Skeletal muscle satellite cell (primary cell): ENCODE results near the gene SCRT2.
A peak's percentile ranks its signal among the peaks of the same experiment; 100 is the strongest.

ENCODE experiments used
- H3K27me3 ChIP-seq: 2 replicates; pipeline ENCODE4 v1.7.0; 2013; ENCODE audit warnings: low read length; ENCODE audit not compliant: control insufficient read depth, insufficient read depth
- H3K36me3 ChIP-seq: 2 replicates; pipeline ENCODE4 v1.7.0; 2013; ENCODE audit warnings: mild to moderate bottlenecking, control low read depth, low read length; ENCODE audit not compliant: insufficient read depth
- H3K4me1 ChIP-seq: 2 replicates; pipeline ENCODE4 v1.7.0; 2013; ENCODE audit warnings: low read length; ENCODE audit not compliant: control insufficient read depth, insufficient read depth
- H3K4me2 ChIP-seq: 2 replicates; pipeline ENCODE4 v1.7.0; 2013; ENCODE audit warnings: mild to moderate bottlenecking, low read length
- H3K4me3 ChIP-seq: 2 replicates; pipeline ENCODE4 v1.7.0; 2013; ENCODE audit warnings: low read length
- H3K9ac ChIP-seq: 2 replicates; pipeline ENCODE4 v1.7.0; 2013; ENCODE audit warnings: mild to moderate bottlenecking, low read depth, low read length, moderate library complexity
- H3K9me3 ChIP-seq: replicated peaks from 2 replicates; pipeline ENCODE4 v1.7.0; 2013; ENCODE audit warnings: mild to moderate bottlenecking, control low read depth, low read length

SCRT2 gene

DNA sequence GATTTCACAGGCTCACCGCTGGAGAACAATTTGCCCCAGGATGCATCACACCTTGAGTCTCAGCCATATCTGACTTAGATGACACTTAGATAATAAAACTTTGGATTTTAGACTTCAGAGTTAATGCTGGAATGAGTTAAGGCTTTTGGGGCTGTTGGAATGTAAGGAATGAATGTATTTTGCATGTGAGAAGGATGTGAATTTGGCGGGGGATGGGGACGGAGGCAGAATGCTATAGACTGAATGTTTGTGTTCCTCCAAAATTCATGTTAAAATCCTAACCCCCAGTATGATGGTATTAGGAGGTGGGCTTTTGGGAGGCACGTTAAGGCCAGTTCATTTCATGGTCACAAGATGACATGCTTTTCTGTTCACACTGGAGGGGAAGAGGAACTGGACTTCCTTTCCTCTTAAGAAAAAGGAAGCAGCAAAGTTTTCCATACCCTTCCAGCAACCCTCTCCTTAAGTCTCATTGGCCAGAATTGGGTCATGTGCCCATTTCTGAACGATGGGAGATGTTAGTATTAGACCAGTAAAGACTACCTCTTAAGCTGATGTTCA, 16.8 kb downstream of the SCRT2 start:
- H3K9ac ChIP-seq: no peak overlapping the region
- no peaks in the 10 kb centered on the region for H3K36me3 ChIP-seq
- peaks cover 21% of the 10 kb centered on the region for H3K4me1 ChIP-seq
- H3K4me3 ChIP-seq: no peak overlapping the region
- no peak overlapping the region for H3K4me2 ChIP-seq
- H3K27me3 ChIP-seq: peaks cover 42% of the 10 kb centered on the region
- H3K9me3 ChIP-seq: no peaks in the 10 kb centered on the region

DNA sequence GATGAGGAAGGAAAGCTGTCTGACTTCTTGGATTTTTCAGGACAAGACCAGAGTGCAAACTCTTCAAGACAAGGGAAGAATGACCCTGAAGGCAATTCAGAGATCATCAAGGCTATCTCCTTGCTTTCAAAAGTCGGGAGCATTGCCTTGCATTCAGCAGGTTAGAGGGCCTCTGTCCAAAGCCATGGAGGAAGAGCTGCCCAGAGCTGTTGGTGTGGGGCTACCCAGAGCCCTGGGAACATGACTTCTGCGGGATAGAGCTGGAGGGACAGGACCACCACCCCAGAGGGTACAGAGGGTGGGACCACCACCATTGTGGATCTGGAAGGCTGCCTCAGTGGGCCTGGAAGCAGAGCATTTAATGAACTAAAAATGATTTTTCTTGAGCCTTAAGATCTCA, 17.4 kb downstream of the SCRT2 start:
- Histone ChIP-seq H3K27me3 (peaks cover 36% of the 10 kb centered on the region), H3K4me1 (peaks cover 24% of the 10 kb centered on the region)

DNA sequence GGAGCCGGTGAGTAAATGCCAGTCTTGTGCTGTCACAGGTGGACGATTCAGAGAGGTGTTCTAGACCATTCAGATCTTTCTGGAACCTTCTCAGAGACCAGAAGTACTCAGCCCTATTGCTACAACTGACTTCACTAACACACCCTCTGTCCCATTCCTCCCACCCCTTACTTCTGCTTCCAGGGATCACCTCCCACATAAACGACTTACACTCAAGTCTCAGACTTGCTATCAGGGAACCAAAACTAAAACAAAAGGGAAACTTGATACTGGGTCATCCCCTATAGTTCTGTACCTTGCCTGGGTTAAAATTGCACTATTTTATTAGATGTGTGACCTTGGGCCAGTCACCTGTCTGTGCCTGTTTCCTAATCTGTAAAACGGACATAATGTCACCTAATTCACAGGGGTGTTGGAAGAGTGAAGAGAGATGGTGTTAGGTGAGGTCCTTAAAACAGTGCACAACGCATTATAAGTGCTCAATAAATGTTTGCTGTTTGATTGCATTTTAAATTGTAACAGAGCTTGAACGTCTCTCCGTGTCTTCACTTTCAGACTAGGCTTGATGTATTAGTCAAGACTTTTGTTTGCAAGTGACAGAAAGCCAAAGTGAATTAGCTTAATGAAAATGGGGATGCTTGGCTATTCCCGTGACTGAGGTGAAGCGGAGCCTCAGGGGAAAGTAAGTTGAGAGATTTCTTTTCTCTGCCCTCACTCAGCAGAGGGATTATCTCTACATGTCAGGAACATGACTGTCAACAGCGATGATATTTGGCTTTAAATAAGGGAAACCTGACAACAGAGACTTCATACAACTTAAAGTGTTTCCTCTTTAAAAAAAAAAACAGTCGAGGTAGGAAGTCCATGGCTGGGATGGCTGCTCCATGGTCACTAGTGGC, 19.6 kb downstream of the SCRT2 start:
- Histone ChIP-seq H3K27me3 (peaks cover 14% of the 10 kb centered on the region), H3K4me1 (peaks cover 32% of the 10 kb centered on the region)

More for the DNA sequence above, 17.4 kb downstream of the SCRT2 start:
- Histone ChIP-seq H3K9ac (no peak overlapping the region), H3K36me3 (no peaks in the 10 kb centered on the region), H3K9me3 (no peaks in the 10 kb centered on the region), H3K4me3 (no peak overlapping the region), H3K4me2 (no peak overlapping the region)

GRCh38 chr20:654417-654750, 21.2 kb downstream of the SCRT2 start:
- no peak overlapping the region for H3K9ac ChIP-seq
- peaks cover 15% of the 10 kb centered on the region for H3K36me3 ChIP-seq
- H3K4me1 ChIP-seq: peaks cover 28% of the 10 kb centered on the region
- H3K27me3 ChIP-seq: peaks cover 11% of the 10 kb centered on the region
- no peak overlapping the region for H3K4me2 ChIP-seq
- H3K9me3 ChIP-seq: no peaks in the 10 kb centered on the region
- H3K4me3 ChIP-seq: no peak overlapping the region

More for the DNA sequence above, 19.6 kb downstream of the SCRT2 start:
- H3K9ac ChIP-seq: no peak overlapping the region
- H3K4me2 ChIP-seq: no peak overlapping the region
- H3K36me3 ChIP-seq: peaks cover 2% of the 10 kb centered on the region
- H3K4me3 ChIP-seq: no peak overlapping the region
- no peaks in the 10 kb centered on the region for H3K9me3 ChIP-seq

GRCh38 chr20:653590-654416, 21.8 kb downstream of the SCRT2 start:
- peak overlapping the region; percentile 94 for H3K9ac ChIP-seq
- peaks cover 11% of the 10 kb centered on the region for H3K27me3 ChIP-seq
- no peaks in the 10 kb centered on the region for H3K9me3 ChIP-seq
- peaks cover 26% of the 10 kb centered on the region for H3K4me1 ChIP-seq
- peak overlapping the region; percentile 79 for H3K4me2 ChIP-seq
- H3K36me3 ChIP-seq: peaks cover 18% of the 10 kb centered on the region
- H3K4me3 ChIP-seq: peak overlapping the region; percentile 90

- Histone ChIP-seq H3K4me2 (peak within 1 kb of the TSS; percentile 92), H3K4me3 (peak within 1 kb of the TSS; percentile 90), H3K9me3 (no peaks in the 10 kb centered on the region), H3K27me3 (peaks cover 8% of the 10 kb centered on the region), H3K9ac (peak within 1 kb of the TSS; percentile 94), H3K4me1 (peaks cover 25% of the 10 kb centered on the region), H3K36me3 (peaks cover 24% of the 10 kb centered on the region)
Observed at GRCh38 chr20:653110-653589, 22.5 kb downstream of the SCRT2 start, which contains the start of gene SRXN1. TSS of gene SRXN1 (minus strand) at chr20:653200. CDS start at chr20:653185, 15 bp downstream.

- Histone ChIP-seq H3K4me1 (peaks cover 25% of the 10 kb centered on the region), H3K4me2 (peak overlapping the region; percentile 92), H3K4me3 (peak overlapping the region; percentile 90), H3K36me3 (peaks cover 29% of the 10 kb centered on the region), H3K27me3 (peaks cover 3% of the 10 kb centered on the region), H3K9me3 (no peaks in the 10 kb centered on the region), H3K9ac (peak overlapping the region; percentile 94)
Observed at GRCh38 chr20:652615-653109, 22.9 kb downstream of the SCRT2 start.

- Histone ChIP-seq H3K9ac (peak overlapping the region; percentile 94), H3K4me1 (peaks cover 25% of the 10 kb centered on the region)
Observed at GRCh38 chr20:651713-652614, 23.6 kb downstream of the SCRT2 start.

GRCh38 chr20:650954-651353, 24.6 kb downstream of the SCRT2 start:
- no peaks in the 10 kb centered on the region for H3K27me3 ChIP-seq
- peak overlapping the region; percentile 92 for H3K4me2 ChIP-seq
- no peak overlapping the region for H3K4me3 ChIP-seq
- H3K4me1 ChIP-seq: peaks cover 25% of the 10 kb centered on the region
- no peak overlapping the region for H3K9ac ChIP-seq
- peaks cover 43% of the 10 kb centered on the region for H3K36me3 ChIP-seq
- no peaks in the 10 kb centered on the region for H3K9me3 ChIP-seq

More at GRCh38 chr20:651713-652614, 23.6 kb downstream of the SCRT2 start:
- Histone ChIP-seq H3K36me3 (peaks cover 36% of the 10 kb centered on the region), H3K4me2 (peak overlapping the region; percentile 92), H3K27me3 (no peaks in the 10 kb centered on the region), H3K4me3 (peak overlapping the region; percentile 90), H3K9me3 (no peaks in the 10 kb centered on the region)

GRCh38 chr20:650281-650680, 25.3 kb downstream of the SCRT2 start:
- Histone ChIP-seq H3K36me3 (peaks cover 46% of the 10 kb centered on the region), H3K9ac (no peak overlapping the region), H3K27me3 (no peaks in the 10 kb centered on the region), H3K4me3 (no peak overlapping the region), H3K4me1 (peaks cover 25% of the 10 kb centered on the region), H3K9me3 (no peaks in the 10 kb centered on the region), H3K4me2 (peak overlapping the region; percentile 92)
